Measurements from ENCODE around the gene RNF180.

RNF180 gene

DNA sequence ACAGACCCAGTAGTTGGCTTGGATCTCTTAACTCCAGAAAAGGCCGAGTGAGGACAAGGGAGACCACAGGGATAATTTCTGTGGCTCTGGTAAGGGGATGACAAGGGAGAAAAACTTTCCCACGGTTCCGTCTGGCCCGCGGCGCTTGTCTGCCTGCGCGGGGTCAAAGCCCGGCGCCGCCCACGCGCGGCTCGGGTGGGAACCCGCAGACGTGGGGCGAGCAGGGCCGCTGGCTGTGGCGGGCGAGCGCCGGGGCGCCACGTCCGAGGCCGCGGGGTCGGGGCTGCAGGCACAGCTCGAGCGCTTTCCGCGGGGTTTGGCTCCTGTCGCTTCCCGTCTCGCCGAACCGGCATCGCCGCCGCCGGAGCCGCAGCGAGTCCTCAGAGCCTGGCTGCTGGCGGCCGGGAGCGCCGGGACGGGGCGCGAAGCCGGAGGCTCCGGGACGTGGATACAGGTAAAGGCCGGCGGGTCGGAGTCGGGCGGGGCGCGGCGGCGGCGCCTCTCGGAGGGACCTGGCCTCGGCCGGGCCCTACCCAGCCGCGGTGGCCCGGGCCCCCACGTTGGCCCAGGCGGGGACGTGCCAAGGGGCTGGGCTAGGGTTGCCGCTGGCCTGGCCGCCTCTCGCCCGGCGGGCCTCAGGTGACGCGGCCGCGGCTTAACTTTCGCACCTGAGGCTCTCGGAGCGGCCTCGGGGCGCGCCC, at the start of gene RNF180:
RNF180 (plus strand) TSS at position 344 of the 701 bp plus-strand sequence. CDS start 34,965 bp downstream, outside the sequence.
- ATAC-seq (replicated peaks) (peak; percentile 47 to 53), DNase-seq (no peak)
- peaks cover 3% of the 10 kb centered on the region in 2 donors for H3K36me3 Mint-ChIP-seq
- H3K27me3 Mint-ChIP-seq: peaks cover 30 to 37% of the 10 kb centered on the region in 2 donors
- no peaks in the 10 kb centered on the region for H3K9me3 Mint-ChIP-seq
- peak within 1 kb of the TSS; percentile 66 to 69 for H3K4me3 Mint-ChIP-seq
- H3K4me1 Mint-ChIP-seq: peaks cover 11 to 18% of the 10 kb centered on the region in 2 donors
- no peak within 1 kb of the TSS for H3K27ac Mint-ChIP-seq

DNA sequence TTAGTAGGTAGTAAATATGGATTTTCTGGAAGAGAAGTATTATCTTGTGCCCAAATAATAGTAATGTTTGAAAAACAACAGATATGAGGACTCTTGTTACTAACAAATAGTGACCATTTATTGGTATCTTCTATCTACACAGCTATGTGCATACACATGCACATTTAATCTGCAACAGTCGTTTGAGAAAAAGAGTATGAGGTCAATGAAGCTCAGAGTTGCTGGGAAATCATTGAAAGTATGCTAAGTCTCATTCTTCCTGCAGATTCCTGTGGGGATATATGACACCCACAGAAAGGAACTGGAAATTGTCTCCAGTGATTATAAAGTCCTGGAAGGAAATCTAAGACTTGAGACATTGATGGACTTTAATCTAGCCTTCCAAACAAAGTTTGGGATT, 40.1 kb upstream of the RNF180 start:
- DNase-seq: no peak
- no peaks in the 10 kb centered on the region for H3K4me1 Mint-ChIP-seq
- H3K4me3 Mint-ChIP-seq: no peak overlapping the region
- H3K27me3 Mint-ChIP-seq: no peaks in the 10 kb centered on the region
- H3K36me3 Mint-ChIP-seq: no peaks in the 10 kb centered on the region
- H3K27ac Mint-ChIP-seq: no peak overlapping the region
- no peak for ATAC-seq (replicated peaks)
- peaks cover 0 to 3% of the 10 kb centered on the region in 2 donors for H3K9me3 Mint-ChIP-seq

DNA sequence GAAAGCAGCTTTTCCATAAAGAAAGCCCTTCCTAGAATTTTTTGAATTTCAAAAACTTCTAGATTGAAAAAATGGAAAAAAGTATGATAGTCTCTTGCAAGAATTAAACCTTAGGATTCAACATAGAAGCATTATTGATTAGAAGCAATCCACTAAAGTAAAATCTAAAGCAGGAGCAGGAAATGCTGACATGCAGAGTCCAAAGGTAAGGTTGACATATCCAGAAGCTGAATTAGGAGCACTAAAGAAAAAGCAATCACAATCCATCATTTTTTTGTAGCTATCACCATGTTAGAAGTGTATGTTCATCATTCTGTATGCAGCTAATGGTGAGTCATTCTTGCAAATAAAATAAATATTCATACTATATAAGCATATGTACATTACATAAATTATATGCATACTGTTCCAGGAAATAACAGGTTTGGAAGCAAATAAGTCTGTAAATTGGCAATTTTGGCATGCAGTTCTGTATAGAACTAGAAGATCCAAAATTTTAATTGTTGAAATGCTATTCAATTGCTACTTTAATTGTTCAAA, 39.4 kb upstream of the RNF180 start:
- Mint-ChIP-seq H3K36me3 (no peaks in the 10 kb centered on the region), H3K27me3 (no peaks in the 10 kb centered on the region), H3K4me1 (no peaks in the 10 kb centered on the region), H3K27ac (no peak overlapping the region), H3K4me3 (no peak overlapping the region), H3K9me3 (peaks cover 0 to 3% of the 10 kb centered on the region in 2 donors)
- ATAC-seq (replicated peaks): no peak
- DNase-seq: no peak

DNA sequence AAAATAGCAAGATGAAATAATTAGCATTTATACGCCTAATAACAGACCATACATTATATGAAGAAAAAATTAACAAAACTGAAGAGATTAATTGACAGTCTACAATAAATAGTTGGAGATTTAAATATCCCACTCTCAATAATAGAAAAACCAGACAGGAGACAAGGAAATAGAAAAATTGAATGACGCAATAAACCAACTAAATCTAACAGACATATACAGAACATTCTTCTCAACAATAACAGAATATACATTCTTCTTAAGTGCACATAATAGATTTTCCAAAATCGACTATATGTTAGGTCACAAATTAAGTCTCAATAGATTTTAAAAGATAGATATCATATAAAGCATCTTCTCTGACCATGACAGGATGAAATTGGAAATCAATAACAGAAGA, 25.6 kb upstream of the RNF180 start:
- Mint-ChIP-seq H3K27me3 (no peaks in the 10 kb centered on the region), H3K36me3 (no peaks in the 10 kb centered on the region)
- no peak for ATAC-seq (replicated peaks)

GRCh38 chr5:64144425-64145215, 21.0 kb upstream of the RNF180 start:
- H3K4me3 Mint-ChIP-seq: no peak overlapping the region
- ATAC-seq (replicated peaks): no peak
- no peaks in the 10 kb centered on the region for H3K36me3 Mint-ChIP-seq
- H3K4me1 Mint-ChIP-seq: no peaks in the 10 kb centered on the region
- no peak overlapping the region for H3K27ac Mint-ChIP-seq
- no peak for DNase-seq
- H3K27me3 Mint-ChIP-seq: no peaks in the 10 kb centered on the region
- H3K9me3 Mint-ChIP-seq: peaks cover 0 to 4% of the 10 kb centered on the region in 2 donors

More for the DNA sequence above, 25.6 kb upstream of the RNF180 start:
- Mint-ChIP-seq H3K4me3 (no peak overlapping the region), H3K9me3 (peaks cover 3 to 8% of the 10 kb centered on the region in 2 donors), H3K4me1 (no peaks in the 10 kb centered on the region), H3K27ac (no peak overlapping the region)
- no peak for DNase-seq

GRCh38 chr5:64145216-64145895, 20.3 kb upstream of the RNF180 start:
- H3K36me3 Mint-ChIP-seq: no peaks in the 10 kb centered on the region
- H3K27me3 Mint-ChIP-seq: no peaks in the 10 kb centered on the region
- no peak overlapping the region for H3K27ac Mint-ChIP-seq
- peaks cover 0 to 4% of the 10 kb centered on the region in 2 donors for H3K9me3 Mint-ChIP-seq
- H3K4me1 Mint-ChIP-seq: no peaks in the 10 kb centered on the region
- no peak overlapping the region for H3K4me3 Mint-ChIP-seq
- ATAC-seq (replicated peaks): no peak
- DNase-seq: no peak

DNA sequence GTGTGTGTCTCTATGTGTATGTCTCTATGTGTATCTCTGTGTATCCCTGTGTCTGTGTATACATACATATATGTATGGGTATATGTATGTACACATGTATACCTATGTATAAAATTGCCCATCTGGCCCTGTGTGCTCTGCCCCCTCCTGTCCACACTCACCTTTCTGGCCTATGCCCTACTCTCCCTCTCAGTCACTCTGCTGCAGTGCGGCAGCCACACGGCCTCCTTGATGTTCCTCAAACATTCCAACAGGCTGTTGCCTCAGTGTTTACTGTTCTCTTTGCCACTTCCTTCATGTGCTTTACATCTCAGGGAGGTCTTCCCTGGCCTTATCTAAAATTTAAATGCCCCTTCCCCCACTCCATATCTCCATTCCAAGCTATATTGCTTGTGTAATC, 18.3 kb upstream of the RNF180 start:
- ATAC-seq (replicated peaks): no peak
- no peak for DNase-seq

DNA sequence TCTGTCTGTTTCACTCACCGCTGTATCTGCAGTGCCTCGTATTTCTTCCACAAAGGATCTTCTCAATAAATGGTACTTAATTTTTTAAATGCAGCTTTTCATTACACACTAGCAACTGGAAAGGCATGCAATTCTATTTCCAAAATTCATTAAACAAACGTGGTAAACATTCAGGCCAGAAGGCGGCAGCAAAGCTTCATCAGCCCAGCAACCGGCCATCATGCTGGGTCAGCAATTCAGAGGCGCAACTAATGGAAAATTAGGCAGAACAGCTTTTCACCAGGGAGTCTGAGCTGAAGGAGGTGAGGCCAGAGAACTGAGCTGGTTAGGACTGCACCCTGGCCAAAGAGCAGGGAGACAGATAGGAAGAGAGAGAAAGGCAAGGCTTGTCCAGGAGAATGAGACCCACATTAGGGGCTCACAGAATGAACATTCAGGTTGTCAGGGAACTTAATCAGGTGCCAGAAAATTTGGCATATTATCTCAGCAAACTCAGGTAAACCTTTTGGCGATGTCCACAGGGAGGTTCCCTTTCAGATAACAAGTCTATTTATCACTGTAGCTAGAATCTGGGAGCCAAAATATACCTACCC, 17.7 kb upstream of the RNF180 start:
- no peaks in the 10 kb centered on the region for H3K4me1 Mint-ChIP-seq
- ATAC-seq (replicated peaks) (peak; percentile 15 to 31), DNase-seq (no peak)
- no peaks in the 10 kb centered on the region for H3K36me3 Mint-ChIP-seq
- no peaks in the 10 kb centered on the region for H3K27me3 Mint-ChIP-seq
- no peaks in the 10 kb centered on the region for H3K9me3 Mint-ChIP-seq
- H3K4me3 Mint-ChIP-seq: no peak overlapping the region
- no peak overlapping the region for H3K27ac Mint-ChIP-seq

More for the DNA sequence above, 18.3 kb upstream of the RNF180 start:
- H3K4me1 Mint-ChIP-seq: no peaks in the 10 kb centered on the region
- no peaks in the 10 kb centered on the region for H3K36me3 Mint-ChIP-seq
- H3K27ac Mint-ChIP-seq: no peak overlapping the region
- no peaks in the 10 kb centered on the region for H3K27me3 Mint-ChIP-seq
- H3K4me3 Mint-ChIP-seq: no peak overlapping the region
- H3K9me3 Mint-ChIP-seq: no peaks in the 10 kb centered on the region

DNA sequence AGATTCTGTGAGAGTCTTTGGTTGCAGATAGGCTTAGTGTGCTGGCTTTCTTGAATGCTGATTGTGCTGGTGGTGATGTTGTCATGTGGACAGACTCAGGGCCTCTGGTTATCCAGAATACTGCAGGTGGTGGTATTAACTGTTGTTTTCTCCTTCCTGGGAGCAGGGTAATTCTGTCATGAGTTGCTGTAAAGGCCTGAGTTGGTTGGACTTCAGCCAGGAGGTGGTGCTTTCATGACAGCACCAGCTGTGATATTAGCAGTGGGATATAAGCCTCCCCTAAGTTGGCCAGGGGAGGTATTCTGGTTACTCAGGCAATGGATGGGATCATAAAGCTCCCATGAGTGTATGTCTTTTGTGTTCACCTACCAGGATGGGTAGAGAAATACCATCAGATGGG, 16.4 kb upstream of the RNF180 start:
- H3K27me3 Mint-ChIP-seq: no peaks in the 10 kb centered on the region
- peaks cover 4 to 9% of the 10 kb centered on the region in 2 donors for H3K9me3 Mint-ChIP-seq
- ATAC-seq (replicated peaks) (no peak), DNase-seq (no peak)
- no peak overlapping the region for H3K4me3 Mint-ChIP-seq
- H3K36me3 Mint-ChIP-seq: no peaks in the 10 kb centered on the region
- H3K27ac Mint-ChIP-seq: no peak overlapping the region
- no peaks in the 10 kb centered on the region for H3K4me1 Mint-ChIP-seq

GRCh38 chr5:64149857-64150521, 15.7 kb upstream of the RNF180 start:
- no peaks in the 10 kb centered on the region for H3K27me3 Mint-ChIP-seq
- H3K4me1 Mint-ChIP-seq: no peaks in the 10 kb centered on the region
- H3K36me3 Mint-ChIP-seq: no peaks in the 10 kb centered on the region
- DNase-seq (no peak), ATAC-seq (replicated peaks) (no peak)
- H3K27ac Mint-ChIP-seq: no peak overlapping the region
- H3K9me3 Mint-ChIP-seq: peaks cover 9 to 12% of the 10 kb centered on the region in 2 donors
- no peak overlapping the region for H3K4me3 Mint-ChIP-seq

GRCh38 chr5:64156261-64156660, 9.4 kb upstream of the RNF180 start:
- H3K27ac Mint-ChIP-seq: no peak overlapping the region
- H3K36me3 Mint-ChIP-seq: no peaks in the 10 kb centered on the region
- DNase-seq: no peak
- no peak for ATAC-seq (replicated peaks)
- peaks cover 0 to under 1% of the 10 kb centered on the region in 2 donors for H3K4me1 Mint-ChIP-seq
- peaks cover 9 to 15% of the 10 kb centered on the region in 2 donors for H3K9me3 Mint-ChIP-seq
- no peaks in the 10 kb centered on the region for H3K27me3 Mint-ChIP-seq
- no peak overlapping the region for H3K4me3 Mint-ChIP-seq

DNA sequence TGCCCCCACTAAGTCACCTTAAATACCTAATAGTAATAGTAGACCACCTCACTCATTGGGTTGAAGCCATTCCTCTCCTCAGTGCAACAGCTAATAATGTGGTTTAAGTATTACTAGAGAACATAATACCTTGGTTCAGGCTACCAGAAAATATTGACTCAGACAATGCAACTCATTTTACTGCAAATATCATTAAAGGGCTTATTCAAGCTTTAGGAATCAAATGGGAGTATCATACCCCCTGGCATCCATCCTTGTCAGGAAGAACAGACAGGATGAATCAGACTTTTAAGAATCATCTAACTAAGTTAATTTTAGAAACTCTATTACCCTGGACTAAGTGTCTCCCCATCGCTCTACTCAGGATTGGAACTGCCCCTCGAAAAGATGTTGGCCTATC, 6.8 kb upstream of the RNF180 start:
- Mint-ChIP-seq H3K36me3 (no peaks in the 10 kb centered on the region), H3K4me3 (no peak overlapping the region), H3K27me3 (peaks cover 4% of the 10 kb centered on the region in 2 donors), H3K27ac (no peak overlapping the region), H3K9me3 (peaks cover 9% of the 10 kb centered on the region in 2 donors), H3K4me1 (peaks cover 4 to 8% of the 10 kb centered on the region in 2 donors)
- ATAC-seq (replicated peaks) (no peak), DNase-seq (no peak)

GRCh38 chr5:64160201-64160600, 5.4 kb upstream of the RNF180 start:
- Mint-ChIP-seq H3K9me3 (peaks cover 0 to 3% of the 10 kb centered on the region in 2 donors), H3K36me3 (peaks cover 1 to 2% of the 10 kb centered on the region in 2 donors), H3K27me3 (peaks cover 16 to 18% of the 10 kb centered on the region in 2 donors), H3K4me1 (peaks cover 6 to 10% of the 10 kb centered on the region in 2 donors), H3K27ac (no peak overlapping the region), H3K4me3 (no peak overlapping the region)
- ATAC-seq (replicated peaks): no peak
- no peak for DNase-seq
